CD4-positive, alpha-beta T cell treated with Interleukin-10 for 1 hour (primary cell): ENCODE results near the gene LAMC3.

ENCODE experiments used
- DNase-seq: peaks from one replicate; pipeline ENCODE4 v3.0.0-alpha.2; 2020

LAMC3 gene

GRCh38 chr9:131013015-131013755 lies 4.2 kb downstream of the LAMC3 start:
- DNase-seq, result no peak

GRCh38 chr9:131013771-131014676 lies 5.0 kb downstream of the LAMC3 start:
- DNase-seq, result no peak

- no peak for DNase-seq
Measured at GRCh38 chr9:131015112-131015511, 6.1 kb downstream of the LAMC3 start.

- DNase-seq, result no peak
Measured at GRCh38 chr9:131015876-131016397, 7.0 kb downstream of the LAMC3 start.

- DNase-seq, result no peak
Measured at GRCh38 chr9:131017067-131017466, 8.1 kb downstream of the LAMC3 start.

- DNase-seq, result no peak
Measured at GRCh38 chr9:131018621-131019020, 9.6 kb downstream of the LAMC3 start.

- no peak for DNase-seq
Measured at GRCh38 chr9:131019388-131020239, 10.6 kb downstream of the LAMC3 start.

- DNase-seq, result no peak
Measured at GRCh38 chr9:131020388-131020787, 11.4 kb downstream of the LAMC3 start.

GRCh38 chr9:131020862-131021261 lies 11.9 kb downstream of the LAMC3 start:
- DNase-seq, result no peak

GRCh38 chr9:131021785-131022184 lies 12.8 kb downstream of the LAMC3 start:
- no peak for DNase-seq

GRCh38 chr9:131024978-131025868 lies 16.2 kb downstream of the LAMC3 start:
- DNase-seq, result no peak

GRCh38 chr9:131025953-131026858 lies 17.2 kb downstream of the LAMC3 start:
- DNase-seq, result no peak

GRCh38 chr9:131027048-131027871 lies 18.3 kb downstream of the LAMC3 start:
- DNase-seq, result no peak

- DNase-seq, result no peak
Measured at GRCh38 chr9:131027872-131028179, 18.9 kb downstream of the LAMC3 start.

GRCh38 chr9:131028221-131028884 lies 19.4 kb downstream of the LAMC3 start:
- no peak for DNase-seq

- no peak for DNase-seq
Measured at GRCh38 chr9:131028931-131029573, 20.1 kb downstream of the LAMC3 start.

- no peak for DNase-seq
Measured at GRCh38 chr9:131029574-131029952, 20.6 kb downstream of the LAMC3 start.

GRCh38 chr9:131030239-131031004 lies 21.4 kb downstream of the LAMC3 start:
- no peak for DNase-seq
